ENCODE data around the gene TNIP1. TPM values are rescaled to one million over a fixed set of nuclear protein-coding genes. Genes with fewer than 3 reads are reported as not detected.
A peak's percentile ranks its signal among the peaks of the same experiment; 100 is the strongest.

Gene TNIP1
- total RNA-seq, 1 experiment from 2014 or later, result 339 TPM

DNA sequence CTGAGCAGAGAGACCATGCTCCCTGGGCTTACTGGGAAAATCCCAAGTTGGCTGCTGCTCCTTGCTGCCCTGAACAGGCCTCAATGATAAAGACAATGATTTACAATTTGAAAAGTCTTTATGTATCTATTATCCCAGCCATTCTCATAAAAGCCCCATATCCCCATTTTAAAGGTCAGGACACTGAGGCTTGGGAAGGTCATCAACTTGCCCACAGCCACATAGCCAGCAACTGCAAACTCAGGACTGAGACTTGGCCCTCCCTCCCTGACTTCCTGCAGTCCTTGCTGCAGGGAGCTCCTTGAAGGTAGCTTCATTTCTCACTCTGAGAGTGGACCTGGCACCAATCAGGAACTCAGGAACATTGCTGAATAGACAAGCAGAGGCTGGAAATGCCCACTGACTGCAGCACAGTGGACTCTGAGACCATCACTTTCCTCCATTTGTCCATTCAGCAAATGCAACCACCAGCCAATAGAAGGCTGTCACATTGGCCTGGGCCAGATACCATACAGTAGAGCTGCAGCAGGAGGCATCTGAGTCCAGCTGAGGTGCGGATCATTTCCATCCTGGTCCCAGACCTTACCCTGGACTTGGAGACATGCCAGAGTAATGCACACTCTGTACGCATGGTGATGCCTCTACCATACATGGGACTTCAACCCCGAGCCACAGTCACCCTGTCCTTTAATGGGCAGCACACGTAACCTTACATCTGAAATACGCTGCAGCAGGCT lies 18.3 kb downstream of the TNIP1 start:
- Mint-ChIP-seq H3K27me3 (ENCODE audit: unreplicated experiment) (no peaks in the 10 kb centered on the region), H3K4me3 (ENCODE audit: low read depth, unreplicated experiment) (no peak overlapping the region), H3K9me3 (ENCODE audit: low read depth, unreplicated experiment) (no peaks in the 10 kb centered on the region), H3K36me3 (ENCODE audit: insufficient read depth, unreplicated experiment) (peaks cover 95% of the 10 kb centered on the region), H3K27ac (ENCODE audit: unreplicated experiment) (peak overlapping the region; percentile 95), H3K4me1 (ENCODE audit: low read depth, unreplicated experiment) (peaks cover 64% of the 10 kb centered on the region)
- DNase-seq, result no peak
- no TSS peak for BruUV-seq (replicated peaks)
- CTCF ChIA-PET, result interaction anchor here (1.1 to 1.2 kb wide), 3 partner anchors 8 to 101 kb away, joined by 3 read pairs; no protein-coding TSS in a partner anchor
- TF ChIP-seq, protein P1, sequence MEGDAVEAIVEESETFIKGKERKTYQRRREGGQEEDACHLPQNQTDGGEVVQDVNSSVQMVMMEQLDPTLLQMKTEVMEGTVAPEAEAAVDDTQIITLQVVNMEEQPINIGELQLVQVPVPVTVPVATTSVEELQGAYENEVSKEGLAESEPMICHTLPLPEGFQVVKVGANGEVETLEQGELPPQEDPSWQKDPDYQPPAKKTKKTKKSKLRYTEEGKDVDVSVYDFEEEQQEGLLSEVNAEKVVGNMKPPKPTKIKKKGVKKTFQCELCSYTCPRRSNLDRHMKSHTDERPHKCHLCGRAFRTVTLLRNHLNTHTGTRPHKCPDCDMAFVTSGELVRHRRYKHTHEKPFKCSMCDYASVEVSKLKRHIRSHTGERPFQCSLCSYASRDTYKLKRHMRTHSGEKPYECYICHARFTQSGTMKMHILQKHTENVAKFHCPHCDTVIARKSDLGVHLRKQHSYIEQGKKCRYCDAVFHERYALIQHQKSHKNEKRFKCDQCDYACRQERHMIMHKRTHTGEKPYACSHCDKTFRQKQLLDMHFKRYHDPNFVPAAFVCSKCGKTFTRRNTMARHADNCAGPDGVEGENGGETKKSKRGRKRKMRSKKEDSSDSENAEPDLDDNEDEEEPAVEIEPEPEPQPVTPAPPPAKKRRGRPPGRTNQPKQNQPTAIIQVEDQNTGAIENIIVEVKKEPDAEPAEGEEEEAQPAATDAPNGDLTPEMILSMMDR (IDR thresholded peaks at IDR 0.05; ENCODE audit: unreplicated experiment), result no peak
- intact Hi-C loops (cut with micrococcal nuclease; ENCODE audit: unreplicated experiment), result no loop called here

DNA sequence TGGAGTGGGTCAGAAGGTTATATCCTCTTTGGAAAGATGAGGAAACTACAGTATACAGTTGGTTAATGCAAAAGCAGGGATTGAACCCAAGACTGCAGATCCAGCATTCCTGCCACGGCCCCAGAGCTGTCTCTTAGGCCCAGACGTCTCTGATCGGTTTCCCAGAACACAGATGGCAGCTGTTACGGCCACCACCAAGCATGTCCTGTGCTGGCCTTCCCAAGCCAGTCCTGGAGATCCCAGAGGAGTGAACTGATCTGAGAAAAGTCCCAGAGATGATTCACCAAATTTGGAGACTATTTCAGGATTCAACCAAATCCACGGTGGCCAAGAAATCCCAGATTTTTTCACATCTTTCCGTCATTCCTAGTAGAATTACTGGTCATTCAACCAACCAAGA lies 20.1 kb downstream of the TNIP1 start:
- Mint-ChIP-seq H3K9me3 (ENCODE audit: low read depth, unreplicated experiment) (no peaks in the 10 kb centered on the region), H3K4me1 (ENCODE audit: low read depth, unreplicated experiment) (peaks cover 75% of the 10 kb centered on the region), H3K4me3 (ENCODE audit: low read depth, unreplicated experiment) (no peak overlapping the region), H3K27ac (ENCODE audit: unreplicated experiment) (peak overlapping the region; percentile 61), H3K27me3 (ENCODE audit: unreplicated experiment) (no peaks in the 10 kb centered on the region), H3K36me3 (ENCODE audit: insufficient read depth, unreplicated experiment) (peaks cover 98% of the 10 kb centered on the region)
- no TSS peak for BruUV-seq (replicated peaks)
- CTCF ChIA-PET, result interaction anchor here (0.5 to 1.3 kb wide), 2 partner anchors 20 kb away, joined by 3 read pairs; partner anchors contain the start of gene TNIP1
- TF ChIP-seq, protein P1 (IDR thresholded peaks at IDR 0.05; ENCODE audit: unreplicated experiment), result no peak
- intact Hi-C loops (cut with micrococcal nuclease; ENCODE audit: unreplicated experiment), result loop anchor here (2.0 kb wide), 1 partner anchor 14 kb away; no protein-coding TSS in a partner anchor
- no peak for DNase-seq

GRCh38 chr5:151058891-151059489 lies 21.8 kb downstream of the TNIP1 start:
- Mint-ChIP-seq H3K36me3 (ENCODE audit: insufficient read depth, unreplicated experiment) (peaks cover 98% of the 10 kb centered on the region), H3K4me1 (ENCODE audit: low read depth, unreplicated experiment) (peaks cover 75% of the 10 kb centered on the region), H3K27ac (ENCODE audit: unreplicated experiment) (peak overlapping the region; percentile 90), H3K27me3 (ENCODE audit: unreplicated experiment) (no peaks in the 10 kb centered on the region), H3K9me3 (ENCODE audit: low read depth, unreplicated experiment) (no peaks in the 10 kb centered on the region), H3K4me3 (ENCODE audit: low read depth, unreplicated experiment) (peak overlapping the region; percentile 31)
- TF ChIP-seq, protein P1 (IDR thresholded peaks at IDR 0.05; ENCODE audit: unreplicated experiment), result no peak
- intact Hi-C loops (cut with micrococcal nuclease; ENCODE audit: unreplicated experiment), result no loop called here
- CTCF ChIA-PET, result interaction anchor here (1.0 to 2.4 kb wide), 3 partner anchors 21 to 57 kb away, joined by 4 to 10 read pairs (median 5); no protein-coding TSS in a partner anchor
- no peak for DNase-seq
- no TSS peak for BruUV-seq (replicated peaks)

DNA sequence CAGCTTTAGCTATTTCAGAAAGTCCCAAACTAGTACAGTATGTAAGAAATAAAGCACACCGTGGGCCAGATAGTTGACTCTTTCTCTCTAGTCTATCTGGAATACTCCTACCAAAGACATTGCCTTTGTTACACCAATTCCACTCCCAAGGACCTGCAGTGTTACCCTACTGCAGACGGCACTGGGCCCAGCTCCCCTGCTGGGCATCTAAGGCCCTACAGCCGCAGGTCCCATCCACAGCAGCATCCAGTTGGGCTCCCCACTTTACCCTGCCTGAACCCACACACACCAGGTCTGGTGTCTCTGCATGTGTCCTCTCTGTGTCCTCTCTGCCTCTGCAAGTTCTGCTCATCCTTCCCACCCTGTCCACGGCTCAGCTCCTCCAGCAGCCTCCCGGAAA lies 22.5 kb downstream of the TNIP1 start:
- TF ChIP-seq, protein P1 (IDR thresholded peaks at IDR 0.05; ENCODE audit: unreplicated experiment), result peak; percentile 18
- Mint-ChIP-seq H3K4me1 (ENCODE audit: low read depth, unreplicated experiment) (peaks cover 75% of the 10 kb centered on the region), H3K27me3 (ENCODE audit: unreplicated experiment) (no peaks in the 10 kb centered on the region), H3K4me3 (ENCODE audit: low read depth, unreplicated experiment) (no peak overlapping the region), H3K27ac (ENCODE audit: unreplicated experiment) (no peak overlapping the region), H3K36me3 (ENCODE audit: insufficient read depth, unreplicated experiment) (peaks cover 98% of the 10 kb centered on the region), H3K9me3 (ENCODE audit: low read depth, unreplicated experiment) (no peaks in the 10 kb centered on the region)
- BruUV-seq (replicated peaks), result no TSS peak
- no peak for DNase-seq
- CTCF ChIA-PET, result interaction anchor here (1.0 to 2.4 kb wide), 3 partner anchors 22 to 58 kb away, joined by 4 to 10 read pairs (median 5); no protein-coding TSS in a partner anchor
- intact Hi-C loops (cut with micrococcal nuclease; ENCODE audit: unreplicated experiment), result no loop called here

Measured in Calu3 (cell line).